AG09319 (cell line): ENCODE measurements around the gene IL34.

Experiments used
- DNase-seq: peaks from one replicate; pipeline ENCODE4 v3.0.0-alpha.2; 2010; ENCODE audit warnings: low read depth; ENCODE audit errors: extremely low read depth
- TF ChIP-seq, protein P1 (sequence below): IDR thresholded peaks from 2 replicates; pipeline ENCODE4 v1.5.1; 2011; ENCODE audit warnings: low read depth, mild to moderate bottlenecking, inconsistent platforms, low read length, moderate library complexity

The IL34 gene

DNA sequence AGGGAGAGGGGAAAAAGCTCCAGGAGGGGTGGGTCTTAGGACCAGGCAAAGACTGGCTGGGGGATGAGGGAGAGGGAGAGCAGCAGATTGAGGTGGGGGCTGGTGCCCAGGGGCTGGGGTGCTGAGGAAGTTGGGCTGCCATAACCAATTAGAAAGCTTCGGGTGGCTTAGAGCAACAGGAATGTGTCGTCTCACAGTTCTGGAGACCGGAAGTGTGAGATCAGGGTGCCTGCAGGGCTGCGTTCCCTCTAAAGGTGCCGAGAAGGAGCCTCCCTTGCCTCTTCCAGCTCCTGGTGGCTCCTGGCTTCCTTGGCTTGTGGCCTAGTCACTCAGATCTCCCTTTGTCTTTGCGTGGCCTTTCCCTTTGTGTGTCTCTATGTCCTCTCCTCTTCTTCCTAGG lies 2.2 kb downstream of the IL34 start:
- TF ChIP-seq, protein P1, sequence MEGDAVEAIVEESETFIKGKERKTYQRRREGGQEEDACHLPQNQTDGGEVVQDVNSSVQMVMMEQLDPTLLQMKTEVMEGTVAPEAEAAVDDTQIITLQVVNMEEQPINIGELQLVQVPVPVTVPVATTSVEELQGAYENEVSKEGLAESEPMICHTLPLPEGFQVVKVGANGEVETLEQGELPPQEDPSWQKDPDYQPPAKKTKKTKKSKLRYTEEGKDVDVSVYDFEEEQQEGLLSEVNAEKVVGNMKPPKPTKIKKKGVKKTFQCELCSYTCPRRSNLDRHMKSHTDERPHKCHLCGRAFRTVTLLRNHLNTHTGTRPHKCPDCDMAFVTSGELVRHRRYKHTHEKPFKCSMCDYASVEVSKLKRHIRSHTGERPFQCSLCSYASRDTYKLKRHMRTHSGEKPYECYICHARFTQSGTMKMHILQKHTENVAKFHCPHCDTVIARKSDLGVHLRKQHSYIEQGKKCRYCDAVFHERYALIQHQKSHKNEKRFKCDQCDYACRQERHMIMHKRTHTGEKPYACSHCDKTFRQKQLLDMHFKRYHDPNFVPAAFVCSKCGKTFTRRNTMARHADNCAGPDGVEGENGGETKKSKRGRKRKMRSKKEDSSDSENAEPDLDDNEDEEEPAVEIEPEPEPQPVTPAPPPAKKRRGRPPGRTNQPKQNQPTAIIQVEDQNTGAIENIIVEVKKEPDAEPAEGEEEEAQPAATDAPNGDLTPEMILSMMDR, result no peak
- DNase-seq, result no peak

DNA sequence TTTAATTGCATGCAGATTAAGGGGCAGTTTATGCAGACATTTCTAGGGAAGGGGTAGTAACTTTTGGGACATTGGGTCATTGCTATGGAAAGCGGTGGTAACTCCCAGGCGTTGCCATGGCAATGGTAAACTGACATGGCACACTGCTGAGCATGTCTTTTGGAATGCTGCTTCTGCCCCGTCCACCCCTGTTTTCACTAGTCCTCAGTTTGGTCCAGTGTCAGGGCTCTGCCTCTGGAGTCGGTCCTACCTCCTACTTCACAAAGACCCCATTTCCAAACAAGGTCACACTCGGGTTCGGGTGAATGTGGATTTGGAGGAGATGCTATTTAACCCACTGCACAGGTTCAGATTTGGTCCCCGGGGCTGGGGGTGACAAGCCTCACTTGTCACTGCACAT lies 2.9 kb downstream of the IL34 start:
- TF ChIP-seq, protein P1, result no peak
- no peak for DNase-seq

DNA sequence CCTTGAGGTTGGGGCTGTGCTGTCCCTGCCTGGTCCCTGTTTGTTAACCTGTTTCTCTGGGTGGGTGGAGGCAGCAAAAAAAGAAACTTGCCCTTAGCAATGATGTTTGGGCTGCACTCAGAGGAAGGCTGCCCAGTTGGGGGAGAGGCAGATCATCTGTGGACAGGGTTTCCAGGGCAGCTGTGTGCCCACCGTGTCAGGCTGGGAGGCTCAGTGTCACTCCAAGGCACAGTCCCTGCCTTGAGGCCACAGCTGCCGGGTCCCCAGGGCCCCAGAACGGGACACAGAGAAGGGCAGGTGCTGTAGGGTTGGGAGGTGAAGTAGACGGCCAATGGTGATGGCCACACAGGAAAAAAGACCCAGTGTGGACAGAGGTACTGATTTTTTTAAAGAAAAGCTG lies 3.9 kb downstream of the IL34 start:
- TF ChIP-seq, protein P1, result no peak
- DNase-seq, result no peak

DNA sequence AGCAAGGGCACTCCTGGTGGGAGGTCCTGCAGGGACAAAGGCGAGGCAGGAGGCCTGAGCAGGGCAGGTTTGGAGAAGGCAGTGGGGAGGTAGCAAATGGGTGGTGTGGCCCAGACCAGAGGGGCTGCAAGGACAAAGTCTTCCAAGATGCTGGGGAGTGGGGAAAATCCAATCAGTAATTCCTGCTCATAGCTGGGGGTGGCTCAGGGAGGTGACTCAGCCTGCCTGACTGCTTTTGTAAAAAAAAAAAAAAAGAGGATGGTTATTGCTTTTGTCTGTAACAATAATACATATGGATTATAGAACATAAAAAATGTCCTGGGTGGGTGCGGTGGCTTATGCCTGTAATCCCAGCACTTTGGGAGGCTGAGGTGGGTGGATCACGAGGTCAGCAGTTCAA lies 5.2 kb downstream of the IL34 start:
- DNase-seq, result no peak
- TF ChIP-seq, protein P1, result no peak

DNA sequence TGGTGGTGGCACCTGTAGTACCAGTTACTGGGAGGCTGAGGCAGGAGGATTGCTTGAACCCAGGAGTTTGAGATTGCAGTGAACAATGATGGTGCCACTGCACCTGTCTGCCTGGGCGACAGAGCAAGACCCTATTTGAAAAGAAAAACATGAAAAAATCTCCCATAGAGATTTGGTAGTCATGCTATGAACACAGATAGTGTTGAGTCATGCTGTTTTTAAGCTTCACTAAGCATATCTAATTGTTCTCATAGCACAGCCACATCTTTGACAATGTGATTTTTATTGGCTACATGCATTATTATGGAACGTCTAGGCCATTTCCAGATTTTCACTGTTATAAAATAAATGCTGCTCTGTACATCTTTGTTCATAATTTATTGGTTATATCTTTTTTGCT lies 6.0 kb downstream of the IL34 start:
- TF ChIP-seq, protein P1, result no peak
- DNase-seq, result no peak

DNA sequence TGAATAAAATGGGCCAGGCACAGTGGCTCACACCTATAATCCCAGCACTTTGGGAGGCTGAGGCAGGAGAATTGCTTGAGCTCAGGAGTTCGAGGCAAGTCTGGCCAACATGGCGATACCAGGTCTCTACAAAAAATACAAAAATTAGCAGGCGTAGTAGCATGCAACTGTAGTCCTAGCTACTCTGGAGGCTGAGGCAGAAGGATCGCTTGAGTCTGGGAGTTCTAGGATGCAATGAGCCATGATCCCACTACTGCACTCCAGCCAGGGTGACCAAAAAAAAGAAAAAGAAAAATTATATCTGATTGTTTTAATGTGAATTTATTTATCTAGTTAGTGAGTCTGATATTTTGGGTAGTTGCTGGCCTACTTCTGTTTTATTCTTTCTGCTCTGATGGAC lies 7.0 kb downstream of the IL34 start:
- TF ChIP-seq, protein P1, result no peak
- no peak for DNase-seq

DNA sequence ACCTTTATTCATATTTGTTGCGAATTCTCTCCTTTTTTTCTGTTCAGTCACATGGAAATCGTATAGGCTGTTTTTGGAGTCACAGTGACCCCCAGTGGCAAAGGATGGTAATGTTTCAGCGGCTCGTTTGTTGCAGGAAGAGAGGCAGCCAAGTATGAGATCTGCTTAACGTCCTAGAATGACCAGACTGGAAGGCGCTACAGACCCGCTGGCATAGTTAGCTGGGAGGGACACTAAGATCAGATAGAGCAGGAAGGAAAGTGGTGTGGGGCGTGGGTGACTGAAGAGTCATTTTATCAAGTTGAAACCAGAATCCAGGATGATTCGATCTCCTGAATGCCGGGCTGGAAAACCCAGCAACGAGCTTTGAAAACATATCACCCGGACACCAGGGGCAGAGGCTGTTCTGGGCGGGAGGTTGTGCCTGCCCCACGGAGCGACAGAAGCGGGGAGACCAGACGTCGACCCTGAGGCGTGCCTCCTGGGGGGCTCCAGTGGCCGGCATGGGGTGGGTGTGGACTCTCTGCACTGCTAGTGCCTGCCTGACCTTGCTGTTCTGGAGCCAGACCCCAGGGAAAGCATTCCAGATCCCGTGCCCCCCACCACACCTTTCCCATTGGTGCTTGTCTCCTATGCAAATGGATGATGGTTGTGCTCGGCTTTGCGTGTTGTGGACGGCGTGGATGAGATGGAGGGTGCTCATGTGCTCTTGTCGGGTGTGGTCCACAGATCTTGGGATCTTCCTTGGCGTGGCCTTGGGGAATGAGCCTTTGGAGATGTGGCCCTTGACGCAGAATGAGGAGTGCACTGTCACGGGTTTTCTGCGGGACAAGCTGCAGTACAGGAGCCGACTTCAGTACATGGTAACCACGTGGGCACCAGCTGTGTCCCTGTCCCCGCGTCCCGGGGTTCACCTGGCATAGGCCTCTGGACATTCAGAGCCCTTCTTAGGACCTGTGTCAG lies 7.7 kb downstream of the IL34 start:
- no peak for DNase-seq
- TF ChIP-seq, protein P1, result peak; percentile 82
